HG03066 (cell line): ENCODE measurements around the gene FGF12.

Experiments used
- ATAC-seq: cut with Tn5 transposase; IDR thresholded peaks from one replicate; pipeline ENCODE4 v1.9.1; 2021; ENCODE audit warnings: low read depth; ENCODE audit not compliant: unreplicated experiment

The FGF12 gene

DNA sequence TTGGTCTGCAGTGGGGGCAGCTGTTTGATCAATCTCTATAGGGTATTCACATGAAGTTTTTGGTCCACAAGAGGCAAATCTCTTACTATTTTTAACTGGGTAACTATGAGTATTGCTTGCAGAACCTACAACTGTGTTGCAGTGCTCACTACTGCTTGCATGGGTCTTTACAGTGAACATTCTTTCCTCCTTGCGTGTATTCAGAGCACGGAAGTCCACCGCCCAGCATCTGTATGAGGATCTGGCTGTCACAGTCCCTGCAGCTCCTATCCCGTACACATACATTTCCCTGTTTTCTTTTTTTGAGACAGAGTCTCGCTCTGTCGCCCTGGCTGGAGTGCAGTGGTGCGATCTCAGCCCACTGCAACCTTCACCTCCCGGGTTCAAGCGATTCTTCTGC, 449.9 kb downstream of the FGF12 start:
- no peak for ATAC-seq

DNA sequence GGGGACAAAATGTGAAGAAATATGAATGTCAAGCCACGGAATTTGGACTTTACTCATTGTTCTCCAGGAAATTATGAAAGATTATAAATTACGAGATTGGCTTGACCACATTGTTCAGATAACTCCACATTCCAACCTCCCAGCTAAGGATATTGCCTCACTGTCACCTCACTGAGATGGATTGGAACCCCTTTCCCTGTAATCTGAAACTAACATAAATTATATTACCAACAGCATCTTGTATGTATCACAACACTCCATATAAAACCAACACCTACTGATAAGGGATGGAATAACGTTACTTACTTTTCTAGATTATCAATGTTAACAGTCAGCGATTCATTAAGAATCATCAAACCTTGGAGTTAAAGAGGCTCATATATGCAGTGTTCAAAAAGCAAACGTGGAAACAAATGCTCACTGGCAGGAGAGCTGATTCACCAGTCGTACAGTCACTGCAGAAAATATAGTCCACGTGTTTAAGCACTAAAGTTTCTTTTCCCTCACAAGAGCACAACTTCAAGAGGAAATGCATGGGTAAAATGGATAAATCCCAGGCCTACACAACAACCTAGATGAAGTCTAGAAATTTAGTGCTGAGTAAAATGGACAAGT, 451.5 kb downstream of the FGF12 start:
- no peak for ATAC-seq

DNA sequence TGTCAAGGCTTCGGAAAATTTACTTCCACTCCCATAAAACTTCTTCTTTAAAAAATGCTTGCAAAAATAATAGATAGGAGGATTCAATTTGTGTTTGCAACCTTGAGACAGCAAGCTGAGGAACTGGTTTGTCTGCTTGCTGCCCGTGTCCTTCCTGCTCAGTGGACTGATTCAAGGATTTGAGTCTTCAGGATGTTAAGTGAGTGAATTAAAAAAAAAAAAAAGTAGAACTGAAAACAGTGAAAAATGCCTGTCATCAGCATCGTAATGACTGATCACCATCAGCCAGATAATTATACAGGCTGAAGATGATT, 453.7 kb downstream of the FGF12 start:
- no peak for ATAC-seq

DNA sequence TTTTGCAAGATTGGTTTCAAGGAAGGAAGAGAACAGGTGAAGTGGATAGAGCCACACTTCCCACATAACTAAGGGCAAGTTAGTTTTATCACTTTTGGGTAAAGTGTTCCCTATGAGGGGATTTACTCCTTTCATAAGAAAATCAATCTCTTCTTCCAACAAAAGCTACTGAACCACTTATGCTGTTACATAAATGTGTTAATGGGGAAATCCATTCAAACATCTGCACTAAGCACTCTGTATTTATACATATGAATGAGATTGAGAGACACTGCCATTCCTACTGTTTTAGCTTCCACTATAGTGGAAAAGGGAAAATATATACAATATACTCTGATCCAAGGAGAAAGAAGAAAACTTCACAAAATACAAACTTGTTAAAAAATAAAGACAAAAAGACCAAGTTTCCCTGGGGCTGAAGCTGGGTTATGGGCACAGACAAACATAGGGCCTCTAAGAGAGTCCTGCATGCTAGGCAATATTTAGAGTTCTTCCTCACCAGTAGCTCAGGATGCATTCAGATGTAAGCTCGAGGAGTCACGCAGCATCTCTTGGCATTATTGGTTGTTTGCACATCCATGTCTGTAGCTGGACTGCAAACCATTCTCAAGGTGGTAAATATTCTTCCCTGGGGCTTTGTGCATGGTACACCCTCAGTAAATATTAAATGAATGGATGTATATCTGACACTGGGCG, 454.2 kb downstream of the FGF12 start:
- ATAC-seq = no peak

DNA sequence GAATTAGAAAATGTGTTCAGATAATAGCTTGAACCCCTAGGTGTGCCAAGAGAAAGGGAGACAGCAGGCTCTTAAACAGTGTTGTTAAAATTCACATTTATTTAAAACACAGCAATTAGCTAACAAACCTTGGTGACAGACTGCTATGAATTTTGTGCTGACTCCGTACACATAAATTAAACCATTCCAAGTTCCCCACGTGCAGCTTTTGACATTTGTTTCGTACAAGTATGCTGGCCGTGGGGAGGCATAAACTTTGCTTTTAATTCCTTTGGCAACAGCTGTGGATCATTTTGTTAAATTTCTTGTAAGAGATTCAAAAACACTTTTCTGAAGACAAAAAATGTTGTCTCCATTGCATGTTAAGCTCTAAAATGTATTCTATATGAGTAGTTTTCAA, 465.3 kb downstream of the FGF12 start:
- no peak for ATAC-seq

DNA sequence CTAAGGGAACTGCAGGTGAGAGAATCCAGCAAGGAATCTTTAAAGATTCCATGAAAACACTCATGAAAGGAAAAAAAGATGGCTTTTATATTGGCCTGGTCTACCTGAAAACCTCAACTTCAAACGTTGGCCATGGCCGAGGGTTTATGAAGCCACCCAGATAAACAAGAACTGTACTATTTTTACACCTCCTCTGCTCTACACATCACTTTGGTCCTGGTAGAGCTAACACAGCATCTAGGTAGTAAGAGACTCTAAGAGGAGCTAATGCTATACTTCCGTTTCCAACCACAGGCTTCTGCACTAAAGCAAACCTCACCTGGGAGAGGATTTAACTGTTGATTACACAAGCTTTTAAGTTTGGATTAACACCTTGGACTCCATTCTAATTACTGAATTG, 466.2 kb downstream of the FGF12 start:
- no peak for ATAC-seq

DNA sequence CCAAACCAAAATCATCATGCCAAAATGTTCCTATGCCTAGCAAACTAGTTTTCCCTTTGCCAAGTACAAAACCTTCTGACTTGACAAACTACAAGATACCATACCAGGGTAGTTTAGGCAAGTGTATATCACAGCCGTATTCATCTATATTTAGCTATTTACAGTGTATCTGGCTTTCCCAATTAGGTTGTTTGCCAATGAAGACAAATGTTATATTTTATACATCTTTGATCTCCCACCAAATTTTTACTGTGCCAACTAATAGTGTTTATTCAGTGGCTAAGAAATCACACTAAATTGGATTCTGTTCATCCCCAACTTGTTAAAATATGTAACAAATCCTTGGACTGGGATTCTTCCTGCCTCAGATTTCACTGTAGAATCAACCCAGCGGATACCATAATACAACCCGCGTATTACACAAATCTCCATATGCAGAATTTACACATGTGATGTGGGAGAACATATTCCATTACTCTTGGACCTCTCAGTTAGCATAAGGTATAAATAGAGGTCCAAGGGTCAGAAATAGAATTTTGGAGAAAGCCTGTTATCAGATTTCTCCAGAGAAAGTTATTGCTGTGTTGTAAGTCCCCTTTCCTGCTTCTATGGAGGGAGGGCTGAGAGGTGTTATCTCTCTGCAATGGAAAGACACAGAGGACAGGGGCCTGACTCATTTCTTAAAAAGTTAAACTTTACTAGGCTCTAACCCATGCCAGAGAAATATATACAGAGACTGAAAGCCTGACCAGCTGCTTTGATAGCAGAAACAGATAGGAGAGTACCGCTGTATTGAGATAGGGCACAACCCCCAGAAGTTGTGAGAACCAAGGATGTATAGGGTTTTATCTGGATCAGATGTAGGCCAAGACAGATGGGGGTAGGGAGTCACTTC, 467.0 kb downstream of the FGF12 start:
- no peak for ATAC-seq

DNA sequence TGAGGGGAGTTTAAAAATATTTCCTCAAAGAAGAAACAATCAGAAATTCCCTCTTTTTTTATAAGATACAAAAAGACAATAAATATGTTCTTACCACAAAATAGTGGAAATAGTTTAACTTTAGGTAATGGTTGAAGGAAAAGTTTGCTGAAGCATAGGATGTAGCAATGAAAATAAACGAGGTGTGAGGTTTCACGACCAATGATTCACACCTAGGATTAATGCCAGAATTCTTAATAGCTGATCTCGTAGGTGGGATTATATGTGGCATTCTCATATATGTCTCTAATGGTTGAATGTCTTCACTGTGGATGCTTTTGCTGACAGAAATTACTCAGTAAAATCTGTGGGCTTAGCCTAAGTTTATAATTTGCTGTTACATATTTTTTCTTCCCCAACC, 467.7 kb downstream of the FGF12 start:
- no peak for ATAC-seq

DNA sequence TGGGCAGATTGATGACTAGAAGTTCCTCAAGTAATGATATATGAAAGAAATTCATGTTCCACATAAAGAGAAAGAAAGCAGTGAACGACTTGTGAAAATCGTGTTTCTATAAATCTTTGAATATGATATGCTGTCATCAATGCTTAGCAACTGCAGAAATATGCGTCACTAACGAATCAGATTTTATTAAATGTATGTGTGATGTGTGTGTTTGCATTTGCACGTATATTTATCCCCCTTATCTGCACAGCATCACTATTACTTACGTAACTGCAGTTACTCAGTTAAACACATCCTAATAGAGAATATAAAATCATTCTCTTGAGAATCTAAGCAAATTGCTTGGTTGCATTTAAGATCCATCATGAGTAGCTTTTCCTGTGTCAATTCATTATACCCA, 468.6 kb downstream of the FGF12 start:
- no peak for ATAC-seq

DNA sequence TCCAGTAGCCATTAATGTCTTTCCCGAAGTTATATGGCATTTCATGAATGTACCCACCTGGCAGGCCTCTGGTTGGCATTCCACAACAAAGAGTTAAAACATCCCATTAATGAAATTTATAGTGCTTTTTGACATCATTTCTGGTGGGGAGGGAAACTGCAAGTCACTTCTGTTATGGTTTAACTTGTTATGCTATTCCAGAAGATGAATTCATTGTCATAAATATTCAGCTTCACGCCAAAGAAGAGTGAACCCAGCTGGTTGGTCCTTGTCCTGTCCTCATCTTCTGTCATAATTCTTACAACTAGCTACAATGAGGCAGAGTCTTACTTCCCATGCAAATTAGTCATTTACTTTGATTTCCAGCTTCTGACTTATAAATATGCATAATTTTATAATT, 471.5 kb downstream of the FGF12 start:
- ATAC-seq = no peak

DNA sequence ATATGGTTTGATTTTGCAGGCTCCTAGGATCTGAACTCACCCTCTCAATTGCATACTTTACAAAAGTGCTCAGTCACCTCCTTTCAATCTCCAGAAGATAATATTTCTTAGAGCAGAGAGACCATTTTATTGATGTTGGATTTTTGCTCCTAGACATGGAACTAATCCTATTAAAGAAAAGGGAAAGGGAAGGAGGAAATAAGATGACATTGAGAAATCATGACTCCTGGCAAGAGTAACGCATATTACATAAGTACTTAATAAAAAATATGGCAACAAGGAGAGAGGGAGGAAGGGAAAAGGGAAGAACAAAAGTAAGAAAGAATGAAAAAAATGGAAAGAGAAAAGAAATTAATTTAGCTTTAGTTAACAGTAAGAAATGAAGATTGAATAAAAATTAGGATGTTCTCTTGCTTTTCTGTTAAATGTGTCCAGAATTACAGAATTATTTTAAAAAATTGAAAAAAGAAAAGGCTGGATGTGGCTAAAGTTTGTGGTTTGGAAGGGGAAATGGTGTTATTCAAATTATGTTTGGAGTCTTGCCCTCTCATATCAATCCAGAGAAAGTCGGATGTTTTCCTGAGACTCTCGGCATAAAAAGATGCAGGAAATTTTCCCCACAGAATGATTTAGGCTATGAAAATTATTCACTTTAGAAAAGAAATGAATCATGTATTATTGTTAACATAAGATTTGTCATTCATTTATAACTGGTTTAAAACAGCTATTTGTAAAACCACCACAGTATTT, 474.0 kb downstream of the FGF12 start:
- ATAC-seq = no peak

DNA sequence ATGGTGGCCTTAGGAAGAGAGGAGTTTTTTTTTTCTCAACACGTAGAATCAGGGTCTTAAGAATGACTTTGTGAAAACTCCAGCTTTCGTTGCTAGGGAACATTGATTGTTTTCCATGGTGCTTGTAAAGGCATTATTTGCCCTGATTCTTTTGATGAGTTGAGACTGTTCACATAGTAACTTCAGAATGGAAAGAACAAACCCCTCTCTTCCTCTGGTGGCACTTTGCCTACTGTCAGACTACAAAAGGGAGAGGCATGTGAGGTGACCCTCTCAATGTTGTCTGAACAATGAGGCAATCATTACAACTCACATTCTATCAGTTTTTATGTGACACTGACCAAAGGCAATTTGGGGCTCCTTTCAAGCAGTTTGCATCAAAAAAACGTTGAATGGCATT, 477.8 kb downstream of the FGF12 start:
- ATAC-seq = no peak

DNA sequence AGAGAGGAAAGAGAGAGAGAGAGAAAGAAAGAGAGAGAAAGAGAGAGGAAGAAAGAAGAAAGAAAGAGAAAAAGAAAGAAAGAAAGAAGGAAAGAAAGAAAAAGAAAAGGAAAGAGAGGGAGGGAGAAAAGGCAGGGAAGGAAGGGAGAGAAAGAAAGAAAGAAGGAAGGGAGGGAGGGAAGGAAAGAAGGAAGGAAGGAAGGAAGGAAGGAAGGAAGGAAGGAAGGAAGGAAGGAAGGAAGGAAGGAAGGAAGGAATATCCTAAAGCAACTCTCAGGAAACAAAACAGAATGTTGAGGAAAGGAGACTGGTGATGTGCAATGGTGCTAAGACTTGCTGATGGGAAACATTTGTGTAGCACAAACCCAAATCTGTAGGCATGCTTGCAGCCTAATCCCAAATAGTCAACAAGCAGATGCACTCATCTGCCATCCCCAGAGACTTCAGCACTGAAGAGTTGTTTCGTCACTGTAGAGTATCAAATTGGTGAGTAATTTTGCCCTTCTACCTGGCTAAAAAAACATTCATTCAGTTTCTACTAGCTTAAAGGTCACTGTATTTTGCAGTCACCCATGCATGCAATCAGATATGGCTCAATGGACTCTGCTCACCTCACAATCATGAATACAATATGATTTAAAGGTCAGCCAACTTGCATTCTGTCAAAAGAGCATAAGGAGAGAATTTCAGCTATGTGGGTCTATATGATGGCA, 480.3 kb downstream of the FGF12 start:
- ATAC-seq = no peak

DNA sequence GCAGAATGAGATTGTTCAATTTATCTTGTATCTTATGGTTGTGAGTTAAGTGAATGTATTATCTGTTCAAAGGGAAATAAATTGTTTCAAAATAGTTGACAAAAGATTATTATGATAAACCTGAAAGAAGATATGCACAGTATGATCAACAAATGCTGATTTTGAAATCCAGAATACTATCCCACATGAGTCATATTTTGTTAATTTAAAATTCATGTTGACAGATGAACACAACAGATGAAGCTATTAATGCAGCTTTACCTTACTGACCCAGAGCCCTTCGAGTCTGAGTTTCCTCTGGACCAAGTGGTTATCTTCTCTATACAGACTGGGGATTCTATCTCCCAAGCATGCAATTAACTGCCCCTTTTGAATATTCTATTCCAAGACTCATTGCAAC, 482.8 kb downstream of the FGF12 start:
- ATAC-seq = no peak

DNA sequence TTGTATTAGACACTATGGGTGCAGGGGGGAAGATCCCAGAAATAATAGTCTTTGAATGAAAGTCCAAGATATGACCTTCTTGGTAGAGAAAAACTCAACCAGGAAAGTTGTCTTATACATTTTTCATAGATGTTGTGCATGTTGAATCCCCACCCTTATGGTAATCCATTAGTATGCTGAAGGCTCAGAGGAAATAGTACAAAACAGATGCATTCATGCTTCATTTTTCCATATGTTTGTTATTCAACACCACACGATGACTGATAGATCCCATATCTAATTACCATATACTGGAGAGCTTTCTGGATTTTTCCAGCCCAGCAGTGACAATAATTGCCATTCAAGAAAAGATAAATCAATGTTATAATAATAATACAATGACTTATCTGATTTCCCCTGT, 487.4 kb downstream of the FGF12 start:
- no peak for ATAC-seq

DNA sequence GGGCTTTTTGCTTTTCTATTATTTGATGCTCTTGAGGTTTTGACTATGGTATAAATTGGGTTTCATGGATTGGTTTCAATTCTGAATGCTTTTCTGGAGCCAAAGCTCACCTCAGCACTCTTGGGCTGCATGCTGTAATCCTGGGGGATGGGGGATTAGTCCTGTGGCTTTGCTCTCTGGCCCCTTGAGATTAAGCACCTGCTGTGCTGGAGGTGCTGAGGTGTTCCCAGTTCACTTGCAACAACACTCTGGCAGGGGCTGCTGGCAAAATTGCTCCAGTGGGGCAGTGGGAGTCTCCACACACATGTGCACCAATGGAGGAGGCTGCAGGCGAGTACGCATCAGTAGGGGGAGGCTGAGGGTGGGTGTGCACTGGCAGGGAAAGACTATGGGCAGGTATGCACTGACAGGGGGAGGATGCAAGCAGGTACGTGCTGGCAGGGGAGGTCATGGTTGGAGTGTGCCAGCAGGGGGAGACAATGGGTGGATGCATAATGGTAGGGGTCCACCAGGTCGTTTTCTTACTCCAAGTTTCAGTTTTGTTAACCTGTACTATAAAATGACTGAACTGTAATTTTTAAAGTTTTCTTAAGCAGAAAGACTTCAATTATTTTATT, 489.2 kb downstream of the FGF12 start:
- ATAC-seq = no peak

DNA sequence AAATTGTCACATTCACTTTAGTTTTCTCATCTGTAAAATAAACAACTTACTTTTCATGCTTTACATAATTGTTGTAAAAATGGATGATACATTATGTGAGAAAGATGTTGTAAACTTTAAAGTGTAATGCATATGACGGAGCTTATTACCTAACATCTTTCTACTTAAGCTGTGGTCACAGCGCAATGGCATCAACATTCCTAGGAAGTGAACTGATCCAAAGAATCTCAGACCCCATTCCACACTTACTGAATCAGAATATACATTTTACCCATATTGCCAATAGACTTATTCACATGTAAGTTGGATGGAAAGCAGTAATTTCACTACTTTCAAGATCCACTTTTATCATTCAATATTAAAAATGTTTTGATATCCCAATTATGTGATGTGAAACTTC, 497.5 kb downstream of the FGF12 start:
- no peak for ATAC-seq

DNA sequence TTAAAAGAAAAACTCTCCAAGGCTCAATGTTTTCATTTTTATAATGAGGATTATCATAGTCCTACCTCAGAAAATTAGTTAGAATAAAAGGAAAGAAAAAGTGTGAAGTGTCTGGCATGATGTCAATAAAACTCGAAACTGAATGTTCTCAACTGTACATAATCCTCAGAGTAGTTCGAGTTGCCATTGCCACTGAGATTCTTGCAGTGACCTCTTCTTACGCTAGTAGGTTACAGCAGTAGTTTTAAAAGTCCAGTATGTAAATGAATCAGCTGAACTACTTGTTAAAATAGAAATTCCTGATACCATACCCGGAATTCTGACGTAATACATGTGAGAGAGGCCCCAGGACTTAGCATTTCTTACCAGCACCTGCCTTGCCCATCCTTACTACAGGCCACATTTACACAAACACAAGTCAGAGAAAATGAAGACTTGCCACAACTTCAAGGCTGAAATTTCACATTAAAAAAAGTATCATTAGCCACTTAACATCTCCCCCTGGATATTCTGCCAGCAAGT, 502.6 kb downstream of the FGF12 start:
- no peak for ATAC-seq

DNA sequence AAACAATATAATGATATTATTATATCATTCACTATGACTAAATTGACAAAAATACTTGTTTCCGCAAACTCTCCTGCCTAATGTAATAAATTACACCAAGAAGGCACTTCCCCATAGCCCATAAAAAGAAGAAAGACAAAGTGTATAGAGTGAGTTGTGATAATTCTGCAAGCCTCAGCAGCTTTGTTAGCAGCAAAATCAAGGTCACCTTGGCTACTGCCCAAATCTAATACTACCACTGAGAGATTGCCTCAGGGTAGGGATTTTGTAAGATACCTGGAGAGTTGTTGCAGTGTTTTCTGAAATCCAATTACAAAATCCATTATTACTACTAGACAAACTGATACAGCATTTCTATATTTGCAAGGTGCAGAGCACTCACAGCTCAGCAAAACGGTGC, 503.5 kb downstream of the FGF12 start:
- ATAC-seq = no peak

DNA sequence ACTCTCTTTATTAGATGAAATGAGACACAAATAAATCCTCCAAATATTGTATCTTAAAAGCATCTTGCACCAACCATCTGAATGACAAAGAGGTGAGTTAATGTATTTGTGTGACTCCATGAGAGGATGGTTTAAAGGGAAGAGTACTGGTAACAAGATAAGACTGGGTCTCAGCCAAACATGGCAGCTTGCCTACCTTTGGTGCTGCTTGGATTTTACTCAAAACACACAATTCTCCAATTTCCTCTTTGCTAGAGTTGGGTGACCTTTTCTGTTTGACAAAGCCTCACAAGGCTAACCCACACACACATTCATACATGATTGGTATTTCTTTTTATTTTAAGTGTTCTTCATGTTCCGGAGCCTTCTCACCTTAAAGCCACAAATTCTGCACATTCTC, 506.4 kb downstream of the FGF12 start:
- no peak for ATAC-seq
